Effector memory CD4-positive, alpha-beta T cell (primary cell): Measurements from ENCODE around the gene TRPV4.

Experiments used
- DNase-seq, 3 donors: peaks; one replicate each; pipeline ENCODE4 v3.0.0-alpha.2; 2020
- H3K27ac ChIP-seq: 2 replicates; pipeline ENCODE4 v1.7.0; 2013; ENCODE audit warnings: mild to moderate bottlenecking, low read length, moderate library complexity; ENCODE audit not compliant: insufficient read depth, poor library complexity, severe bottlenecking
- H3K27me3 ChIP-seq: replicated peaks from 2 replicates; pipeline ENCODE4 v1.7.0; 2013; ENCODE audit warnings: mild to moderate bottlenecking, low read length; ENCODE audit not compliant: insufficient read depth, control insufficient read depth, poor library complexity, severe bottlenecking
- H3K36me3 ChIP-seq: 2 replicates; pipeline ENCODE4 v1.7.0; 2013; ENCODE audit warnings: mild to moderate bottlenecking, low read length, moderate library complexity; ENCODE audit not compliant: control insufficient read depth, insufficient read depth
- H3K4me1 ChIP-seq: 2 replicates; pipeline ENCODE4 v1.7.0; 2013; ENCODE audit warnings: low read length, mild to moderate bottlenecking; ENCODE audit not compliant: control insufficient read depth, insufficient read depth, poor library complexity, severe bottlenecking
- H3K4me3 ChIP-seq: 2 replicates; pipeline ENCODE4 v1.7.0; 2013; ENCODE audit warnings: low read length, low read depth, mild to moderate bottlenecking; ENCODE audit not compliant: insufficient read depth, poor library complexity, severe bottlenecking
- H3K9me3 ChIP-seq: 2 replicates; pipeline ENCODE4 v1.7.0; 2013; ENCODE audit warnings: mild to moderate bottlenecking, low read length, moderate library complexity; ENCODE audit not compliant: control insufficient read depth

Gene TRPV4

DNA sequence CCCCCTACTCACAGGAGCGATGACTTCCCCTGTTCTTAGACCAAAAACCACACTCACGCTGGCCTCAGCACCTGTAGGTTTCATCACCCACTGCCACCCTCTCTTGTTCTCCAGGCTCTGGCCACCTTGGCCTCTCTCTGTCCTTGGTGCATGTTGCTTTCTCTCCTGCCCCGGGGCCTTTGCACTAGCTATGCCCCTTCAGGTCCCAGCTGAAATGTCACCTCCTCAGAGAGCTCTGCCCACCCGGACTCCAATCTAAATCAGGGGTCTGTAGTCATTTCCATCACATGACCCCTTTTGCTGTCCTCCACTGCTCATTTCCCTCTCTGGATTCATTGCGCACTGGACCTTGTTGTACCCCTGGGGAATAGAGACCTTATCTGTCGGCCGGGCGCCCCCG is 8.2 kb upstream of the TRPV4 start:
- DNase-seq: no peak
- no peak overlapping the region for H3K4me3 ChIP-seq

DNA sequence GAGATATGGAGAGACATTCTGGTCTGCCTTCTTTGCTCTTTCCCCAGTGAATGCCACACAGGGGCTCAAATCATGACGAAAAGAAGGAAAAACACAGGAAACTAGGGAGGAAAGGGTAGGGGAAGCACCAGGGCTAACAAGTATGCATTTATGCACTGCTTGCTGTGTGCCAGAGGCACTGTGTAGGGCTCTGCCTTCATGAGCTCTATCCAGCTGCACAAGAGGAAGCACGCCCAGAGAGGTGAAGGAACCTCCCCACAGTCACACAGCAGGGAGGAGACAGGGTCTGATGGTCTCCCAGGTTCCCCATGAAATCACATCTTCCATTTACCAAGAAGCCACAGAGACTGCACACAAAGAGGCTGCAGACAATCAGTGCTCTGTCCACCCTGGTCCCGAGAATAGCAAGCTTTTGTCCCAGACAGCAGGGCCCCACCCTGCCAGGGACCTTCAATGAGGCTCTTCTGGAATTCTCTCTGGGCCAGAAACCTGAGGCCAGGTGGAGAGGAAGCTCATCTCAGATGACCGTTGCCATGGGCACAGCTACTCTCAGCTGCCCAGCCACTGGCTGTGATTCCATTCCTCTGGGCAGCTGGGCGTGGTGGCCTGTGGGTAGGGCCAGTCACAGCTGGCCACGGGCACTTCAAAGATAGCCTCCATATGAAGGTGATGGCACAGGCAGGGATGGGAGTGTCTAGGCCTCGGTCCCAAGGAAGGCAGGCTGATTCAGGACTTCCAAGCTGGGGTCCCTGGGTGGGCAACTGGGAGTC is 7.3 kb upstream of the TRPV4 start:
- no peaks in the 10 kb centered on the region for H3K4me1 ChIP-seq
- H3K36me3 ChIP-seq: no peaks in the 10 kb centered on the region
- H3K4me3 ChIP-seq: no peak overlapping the region
- H3K9me3 ChIP-seq: no peaks in the 10 kb centered on the region
- no peaks in the 10 kb centered on the region for H3K27me3 ChIP-seq
- no peak for DNase-seq
- no peak overlapping the region for H3K27ac ChIP-seq

More for the DNA sequence above, 8.2 kb upstream of the TRPV4 start:
- Histone ChIP-seq H3K36me3 (no peaks in the 10 kb centered on the region), H3K4me1 (no peaks in the 10 kb centered on the region), H3K9me3 (no peaks in the 10 kb centered on the region), H3K27me3 (no peaks in the 10 kb centered on the region), H3K27ac (no peak overlapping the region)

DNA sequence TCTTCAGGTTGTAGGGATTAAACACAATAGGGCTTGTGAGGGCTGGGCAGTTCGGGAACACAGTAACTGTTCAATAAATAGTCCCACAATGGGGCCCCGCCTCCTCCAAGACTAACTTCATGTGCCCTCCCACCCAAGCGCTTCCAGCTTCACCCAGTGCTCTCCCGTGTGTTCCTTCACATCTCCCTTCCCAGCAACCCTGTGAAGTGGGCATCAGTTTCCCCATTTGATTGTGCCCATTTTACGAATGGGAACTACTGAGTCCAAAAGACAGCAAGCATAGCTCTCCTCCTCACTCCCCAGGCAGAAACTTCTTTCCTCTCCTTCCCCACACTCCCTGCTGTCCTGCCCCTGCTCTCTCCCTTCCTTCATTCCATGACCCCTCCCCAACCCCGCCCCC is 6.2 kb upstream of the TRPV4 start:
- Histone ChIP-seq H3K9me3 (no peaks in the 10 kb centered on the region), H3K4me1 (no peaks in the 10 kb centered on the region), H3K27me3 (no peaks in the 10 kb centered on the region), H3K36me3 (no peaks in the 10 kb centered on the region), H3K27ac (no peak overlapping the region), H3K4me3 (no peak overlapping the region)
- DNase-seq: no peak

DNA sequence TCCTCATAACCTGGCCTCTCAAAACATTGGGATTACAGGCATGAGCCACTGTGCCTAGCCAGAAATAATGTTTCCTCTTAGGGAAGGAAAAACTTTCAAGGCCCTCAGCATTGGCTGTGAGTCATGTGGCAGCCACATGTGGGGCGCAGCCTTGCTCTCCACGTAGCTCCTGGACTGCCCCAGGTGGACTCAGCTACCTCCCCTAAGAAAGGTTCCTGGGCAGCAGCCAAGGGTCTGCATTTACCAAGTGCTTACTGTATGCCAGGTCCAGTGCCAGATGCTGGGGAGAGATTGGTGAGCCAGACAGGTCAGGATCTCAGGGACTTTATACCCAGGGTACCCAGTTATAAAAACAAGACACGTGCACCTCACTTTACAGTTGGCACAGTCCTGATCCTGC is 3.7 kb upstream of the TRPV4 start:
- Histone ChIP-seq H3K27me3 (peaks cover 16% of the 10 kb centered on the region), H3K4me1 (no peaks in the 10 kb centered on the region), H3K4me3 (no peak overlapping the region), H3K9me3 (no peaks in the 10 kb centered on the region), H3K36me3 (no peaks in the 10 kb centered on the region), H3K27ac (no peak overlapping the region)
- no peak for DNase-seq

DNA sequence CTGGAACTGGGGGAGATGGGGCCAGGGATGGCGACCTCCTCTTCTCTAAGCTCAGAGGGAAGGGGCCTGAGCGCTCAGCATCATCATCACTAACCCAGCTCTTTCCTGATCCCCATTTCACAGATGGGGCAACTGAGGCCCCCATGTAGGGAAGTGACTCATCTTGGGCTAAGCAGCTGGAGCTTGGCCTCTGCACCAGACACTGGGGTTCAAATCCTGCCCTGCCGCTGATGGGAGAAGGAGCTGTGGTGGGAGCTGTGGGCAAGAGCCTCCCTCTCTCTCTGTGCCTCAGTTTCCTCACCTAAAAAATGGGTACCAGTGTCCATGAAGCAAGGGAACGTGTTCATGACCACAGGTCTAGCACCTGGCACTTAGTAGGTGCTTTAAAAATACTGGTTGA is 2.6 kb upstream of the TRPV4 start:
- no peaks in the 10 kb centered on the region for H3K9me3 ChIP-seq
- H3K27ac ChIP-seq: no peak overlapping the region
- DNase-seq: no peak
- no peak overlapping the region for H3K4me3 ChIP-seq
- H3K36me3 ChIP-seq: no peaks in the 10 kb centered on the region
- H3K4me1 ChIP-seq: no peaks in the 10 kb centered on the region
- peaks cover 16% of the 10 kb centered on the region for H3K27me3 ChIP-seq

DNA sequence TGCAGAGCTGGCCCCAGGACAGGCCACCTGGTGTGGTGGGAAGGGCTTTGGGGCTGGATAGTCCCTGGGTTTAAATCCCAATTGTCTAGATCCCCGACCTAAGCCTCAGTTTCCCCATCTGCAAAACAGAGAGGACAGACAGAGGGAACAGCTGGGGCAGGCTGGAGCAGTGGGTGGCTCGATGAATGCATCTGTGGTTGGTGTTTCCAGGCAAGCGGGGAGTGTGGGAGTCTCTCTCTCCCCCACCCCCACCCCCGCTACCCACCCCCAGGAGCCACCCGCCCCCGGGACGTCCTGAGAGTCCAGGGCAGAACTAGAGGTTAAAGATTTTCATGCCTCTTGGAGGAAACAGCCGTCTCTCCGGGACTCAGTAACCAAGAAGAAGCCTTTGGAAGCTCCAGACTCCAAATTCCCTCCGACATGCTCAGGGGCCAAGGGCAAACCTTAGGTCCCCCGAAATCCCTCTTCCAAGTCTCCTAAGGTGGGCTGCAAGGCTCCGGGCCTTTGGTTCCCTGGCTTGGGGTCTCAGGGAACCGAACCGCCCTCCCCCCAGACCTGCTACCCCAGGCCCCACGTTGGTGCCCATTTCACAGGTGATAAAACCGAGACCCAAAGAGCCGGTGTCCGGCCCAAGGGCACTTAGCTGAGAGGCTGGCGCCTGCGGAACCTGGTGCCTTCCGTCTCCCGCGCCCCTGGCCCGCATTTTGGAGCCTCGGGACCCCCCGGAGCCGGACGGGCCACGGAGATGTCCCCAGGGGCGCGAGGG is 474 bp downstream of the TRPV4 start:
- Histone ChIP-seq H3K9me3 (no peaks in the 10 kb centered on the region), H3K27ac (no peak overlapping the region), H3K4me1 (no peaks in the 10 kb centered on the region), H3K4me3 (no peak overlapping the region), H3K27me3 (peaks cover 16% of the 10 kb centered on the region), H3K36me3 (no peaks in the 10 kb centered on the region)
- DNase-seq: no peak

DNA sequence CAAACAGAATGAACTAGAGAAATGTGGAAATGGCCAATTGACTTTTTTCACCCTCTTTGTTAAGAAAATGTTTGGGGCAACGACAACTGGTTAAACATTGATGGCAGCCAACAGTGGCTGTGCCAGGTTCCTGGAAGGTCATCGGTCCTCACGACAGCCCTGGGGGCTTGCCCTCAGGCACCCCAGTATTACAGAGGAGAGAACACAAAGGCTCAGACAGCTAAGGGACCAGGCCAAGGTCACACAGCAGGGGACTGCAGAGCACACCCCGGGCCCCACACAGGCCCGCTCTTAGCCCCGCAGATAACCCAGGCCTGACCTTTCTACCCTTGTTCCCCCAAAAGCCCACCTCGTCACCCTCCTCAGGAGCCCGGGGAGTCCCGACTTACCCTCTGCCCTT is 1.3 kb downstream of the TRPV4 start:
- H3K27ac ChIP-seq: no peak overlapping the region
- no peaks in the 10 kb centered on the region for H3K9me3 ChIP-seq
- H3K4me3 ChIP-seq: no peak overlapping the region
- H3K36me3 ChIP-seq: no peaks in the 10 kb centered on the region
- H3K27me3 ChIP-seq: peaks cover 16% of the 10 kb centered on the region
- H3K4me1 ChIP-seq: no peaks in the 10 kb centered on the region
- no peak for DNase-seq

DNA sequence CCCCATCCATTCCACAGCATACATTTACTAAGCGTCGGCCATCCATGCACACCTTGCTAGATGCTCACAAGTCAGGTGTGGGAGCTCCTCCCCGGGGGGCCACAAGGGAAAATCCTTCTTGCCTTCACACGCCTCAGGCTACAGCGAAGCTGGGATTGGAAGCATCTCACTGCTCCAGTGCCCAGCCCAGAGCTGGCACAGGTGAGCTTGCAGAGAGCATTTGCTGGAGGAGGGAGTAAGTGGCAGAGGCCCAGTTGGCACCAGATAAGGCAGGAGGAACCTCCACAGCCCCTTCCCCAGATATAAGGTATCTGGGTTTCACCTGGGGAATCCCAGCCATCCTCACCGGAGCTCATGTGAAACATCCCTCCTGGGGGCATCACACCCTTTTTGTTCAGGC is 1.8 kb downstream of the TRPV4 start:
- Histone ChIP-seq H3K36me3 (no peaks in the 10 kb centered on the region), H3K4me3 (no peak overlapping the region), H3K27ac (no peak overlapping the region), H3K27me3 (peaks cover 16% of the 10 kb centered on the region), H3K9me3 (no peaks in the 10 kb centered on the region), H3K4me1 (no peaks in the 10 kb centered on the region)
- DNase-seq: no peak

DNA sequence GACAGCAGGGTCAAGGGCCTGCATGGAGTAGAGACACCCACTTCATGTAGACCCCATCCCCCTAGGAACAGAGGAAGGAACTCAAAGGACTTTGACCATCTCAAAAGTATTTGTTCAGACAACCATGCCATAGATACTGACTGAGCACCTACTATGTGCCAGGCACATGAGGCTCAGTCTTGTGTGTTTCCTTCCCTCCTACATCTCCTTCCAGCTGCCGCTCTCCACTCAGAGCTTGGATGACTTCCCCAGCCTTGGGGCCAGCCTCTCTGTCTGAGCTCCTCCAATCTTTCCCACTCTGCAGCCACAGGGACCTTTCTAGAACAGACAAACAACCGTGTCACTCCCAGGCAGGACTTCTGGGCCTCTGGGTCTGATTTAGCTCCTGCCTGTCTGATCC is 2.5 kb downstream of the TRPV4 start:
- DNase-seq: no peak
- Histone ChIP-seq H3K27ac (no peak overlapping the region), H3K4me1 (no peaks in the 10 kb centered on the region), H3K4me3 (no peak overlapping the region), H3K9me3 (no peaks in the 10 kb centered on the region), H3K36me3 (no peaks in the 10 kb centered on the region), H3K27me3 (peaks cover 16% of the 10 kb centered on the region)

DNA sequence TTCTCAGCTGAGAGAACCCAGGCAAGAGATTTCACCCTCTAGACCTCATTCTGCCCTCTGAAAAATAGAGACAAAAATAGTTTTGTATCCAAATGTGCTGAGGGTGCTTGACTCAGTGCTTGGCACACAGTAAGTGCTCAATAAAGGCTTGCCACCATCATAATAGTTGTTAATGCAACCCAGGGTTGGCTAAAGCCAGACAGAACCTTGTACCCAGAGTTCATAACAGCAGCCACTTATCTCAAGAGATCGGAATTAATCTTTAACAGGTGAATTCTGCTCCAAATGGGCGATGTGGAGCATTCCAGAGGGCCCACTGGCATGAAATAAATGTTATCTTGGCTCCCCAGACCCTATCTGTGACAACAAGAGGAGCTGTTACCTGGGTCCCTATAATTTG is 2.9 kb downstream of the TRPV4 start:
- H3K27me3 ChIP-seq: peaks cover 16% of the 10 kb centered on the region
- H3K4me3 ChIP-seq: no peak overlapping the region
- no peak overlapping the region for H3K27ac ChIP-seq
- no peaks in the 10 kb centered on the region for H3K4me1 ChIP-seq
- H3K36me3 ChIP-seq: no peaks in the 10 kb centered on the region
- DNase-seq: no peak
- H3K9me3 ChIP-seq: no peaks in the 10 kb centered on the region
